NOMO-1 (cell line): ENCODE measurements around the gene CSTF1.

Experiments
- DNase-seq, 2 experiments: peaks; one replicate each; lab custom pipeline; 2025; ENCODE audit not compliant: unreplicated experiment in 2 of 2; lab: John Stamatoyannopoulos, UW

The CSTF1 gene

DNA sequence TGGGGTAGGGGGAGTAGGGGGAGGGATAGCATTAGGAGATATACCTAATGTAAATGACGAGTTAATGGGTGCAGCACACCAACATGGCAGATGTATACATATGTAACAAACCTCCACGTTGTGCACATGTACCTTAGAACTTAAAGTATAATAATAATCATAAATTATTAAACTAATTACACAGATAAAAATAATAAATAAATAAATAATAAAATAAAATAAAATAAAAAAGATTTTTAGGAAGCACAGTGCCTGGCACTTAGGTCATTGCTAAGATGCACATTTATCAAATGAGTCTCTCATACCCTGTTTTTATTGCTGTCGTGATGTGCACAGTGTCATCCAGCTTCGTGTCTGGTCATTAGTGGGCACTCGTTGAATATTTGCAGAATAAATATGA lies 57.0 kb downstream of the CSTF1 start:
- no peak for DNase-seq

DNA sequence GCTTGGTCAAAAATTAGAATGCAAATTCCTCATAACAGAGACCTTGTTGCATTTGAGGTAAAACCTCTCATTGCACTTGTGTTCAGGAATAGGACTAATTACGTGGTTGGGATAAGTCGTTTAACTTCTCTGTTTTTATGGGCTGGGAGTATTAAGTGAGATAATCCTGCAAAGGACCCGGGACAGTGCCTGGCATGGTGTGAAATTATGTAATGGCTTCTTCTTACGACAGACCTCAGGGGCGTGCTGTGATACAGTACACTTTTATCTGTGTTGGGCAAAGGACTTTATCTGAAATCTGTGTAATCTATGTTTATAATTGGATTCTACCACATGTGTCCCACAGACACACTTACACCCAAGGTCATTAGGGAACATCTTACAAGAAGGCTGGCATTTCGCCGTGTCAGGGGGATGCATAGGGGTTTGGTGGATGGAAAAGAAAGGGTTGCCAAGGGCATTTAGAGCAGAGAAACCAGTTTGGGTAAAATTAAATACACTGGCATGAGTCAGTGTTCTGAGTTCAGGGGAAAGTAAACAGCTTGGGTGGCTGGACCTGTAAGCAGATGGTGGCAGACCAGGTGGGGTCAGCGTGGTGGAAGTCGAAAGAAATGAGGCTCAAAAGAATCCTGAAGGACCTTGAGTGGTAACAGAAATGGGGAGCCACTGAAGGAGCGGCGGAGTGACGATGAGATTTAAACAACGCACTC lies 58.8 kb downstream of the CSTF1 start:
- peak; percentile 2 to 11 for DNase-seq

DNA sequence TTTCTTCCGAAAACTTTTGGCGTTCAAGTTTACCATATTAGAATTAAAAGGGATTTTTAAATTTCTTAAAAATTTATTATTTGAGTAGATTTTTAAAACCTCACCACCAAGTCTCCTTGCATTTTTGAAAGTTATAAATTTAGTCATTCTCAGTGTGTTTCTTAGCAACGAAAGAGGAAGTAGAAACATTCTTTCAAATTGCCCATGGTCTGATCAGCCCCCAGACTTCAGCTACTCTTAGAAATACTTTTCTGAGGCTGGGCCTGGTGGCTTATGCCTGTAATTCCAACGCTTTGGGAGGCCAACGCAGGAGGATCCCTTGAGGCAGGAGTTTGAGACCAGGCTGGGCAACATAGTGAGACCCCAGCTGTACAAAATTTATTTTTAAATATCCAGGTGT lies 60.9 kb downstream of the CSTF1 start:
- peak; percentile 64 to 79 for DNase-seq

DNA sequence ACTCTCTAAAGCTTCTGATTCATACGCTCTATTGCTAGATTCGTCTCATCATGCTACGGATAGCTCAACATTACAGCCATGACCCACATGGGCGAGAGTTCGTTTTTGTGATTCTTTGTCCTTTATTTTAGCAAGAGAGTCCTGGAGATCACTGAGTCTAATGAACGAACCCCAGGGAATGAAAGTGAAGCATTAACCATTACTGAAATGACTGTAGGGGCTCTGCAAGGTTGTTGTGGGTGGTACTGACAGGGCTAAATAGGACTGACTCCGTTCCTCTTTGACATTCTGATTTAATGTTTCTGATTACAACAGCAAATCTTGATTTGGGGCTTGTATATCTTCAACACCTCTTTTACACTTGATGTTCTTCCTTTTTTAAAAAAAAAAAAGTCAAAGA lies 62.3 kb downstream of the CSTF1 start:
- no peak for DNase-seq
